Activated CD8-positive, alpha-beta memory T cell treated with anti-CD3 and anti-CD28 coated beads, Interleukin-2, amount 50 U/mL, for 24 hours (primary cell): ENCODE data around the gene TMEM52B.
"Not testable (repeated sequence)": the region's sequence is repeated elsewhere in the genome, so short reads cannot be mapped to it uniquely, and the experiment has no call there.

Source experiments
- DNase-seq: peaks from one replicate; pipeline ENCODE4 v3.0.0-alpha.2; 2020; ENCODE audit errors: extremely low read depth

TMEM52B gene

DNA sequence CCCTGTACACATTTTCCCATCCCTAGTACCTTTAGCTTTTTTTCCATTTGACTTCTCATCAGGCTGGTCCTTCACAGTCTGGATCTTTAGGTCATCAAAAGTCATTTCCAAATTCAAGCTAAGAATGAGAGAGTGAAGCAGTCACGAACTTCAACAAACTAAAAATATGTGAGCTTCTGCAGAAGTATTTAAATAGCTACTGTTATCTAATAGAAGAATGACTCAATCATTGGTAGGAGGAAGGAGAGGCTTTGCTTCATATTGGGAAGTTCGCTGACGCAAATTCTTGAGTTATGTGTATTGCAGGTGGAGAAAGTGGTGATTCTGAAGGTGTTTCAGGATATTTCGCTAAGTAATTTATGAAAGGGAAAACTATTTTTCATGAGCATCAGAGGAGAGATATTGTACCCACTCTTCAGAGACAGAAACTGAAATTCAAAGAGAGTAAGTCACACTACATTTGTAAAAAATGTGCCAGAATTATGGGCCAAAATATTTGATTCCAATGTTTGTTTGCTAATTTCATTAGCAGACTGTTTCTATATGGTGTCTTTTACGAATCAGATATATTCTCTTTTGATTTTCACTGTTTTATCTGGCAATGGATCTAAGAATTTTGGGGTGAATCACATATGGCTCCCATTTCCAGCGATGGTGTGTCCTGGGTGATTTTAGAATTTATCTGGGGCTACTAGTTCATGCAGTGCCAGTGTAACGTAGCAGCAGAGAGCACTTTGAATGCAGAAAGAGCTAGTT is 6.7 kb upstream of the TMEM52B start, which contains the start of gene OLR1:
Gene OLR1 (minus strand): TSS at position 160 of the 756 bp plus-strand sequence. CDS start 55 bp downstream, at position 105.
- DNase-seq = no peak

DNA sequence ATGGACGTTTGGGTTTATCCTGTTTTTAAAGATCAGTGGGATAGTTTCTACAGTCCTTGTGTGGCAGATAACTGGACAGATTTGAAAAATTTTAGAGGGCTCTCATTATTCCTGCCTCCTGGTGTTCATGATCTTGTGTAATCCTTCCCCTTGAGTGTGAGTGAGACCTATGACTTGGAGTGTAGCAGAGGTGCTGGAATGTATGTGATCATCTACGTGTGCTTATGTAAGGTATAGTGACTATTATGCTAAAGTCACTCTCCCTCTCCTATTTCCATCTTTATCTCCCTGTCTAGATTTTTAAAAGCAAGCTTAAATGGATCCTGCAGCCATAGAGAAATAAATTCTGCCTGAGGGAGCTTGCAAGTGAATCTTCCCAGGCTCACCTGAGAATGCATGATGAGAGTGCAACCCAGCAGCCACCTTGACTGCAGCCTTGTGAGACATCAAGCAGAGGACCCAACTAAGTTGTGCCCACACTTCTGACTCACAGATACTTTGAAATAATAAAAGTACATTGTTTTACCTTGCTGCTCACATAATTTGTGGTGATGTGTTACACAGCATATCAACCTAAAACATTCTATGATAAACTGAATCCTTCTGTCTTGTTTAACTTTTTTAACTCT is 3.7 kb upstream of the TMEM52B start:
- no peak for DNase-seq

DNA sequence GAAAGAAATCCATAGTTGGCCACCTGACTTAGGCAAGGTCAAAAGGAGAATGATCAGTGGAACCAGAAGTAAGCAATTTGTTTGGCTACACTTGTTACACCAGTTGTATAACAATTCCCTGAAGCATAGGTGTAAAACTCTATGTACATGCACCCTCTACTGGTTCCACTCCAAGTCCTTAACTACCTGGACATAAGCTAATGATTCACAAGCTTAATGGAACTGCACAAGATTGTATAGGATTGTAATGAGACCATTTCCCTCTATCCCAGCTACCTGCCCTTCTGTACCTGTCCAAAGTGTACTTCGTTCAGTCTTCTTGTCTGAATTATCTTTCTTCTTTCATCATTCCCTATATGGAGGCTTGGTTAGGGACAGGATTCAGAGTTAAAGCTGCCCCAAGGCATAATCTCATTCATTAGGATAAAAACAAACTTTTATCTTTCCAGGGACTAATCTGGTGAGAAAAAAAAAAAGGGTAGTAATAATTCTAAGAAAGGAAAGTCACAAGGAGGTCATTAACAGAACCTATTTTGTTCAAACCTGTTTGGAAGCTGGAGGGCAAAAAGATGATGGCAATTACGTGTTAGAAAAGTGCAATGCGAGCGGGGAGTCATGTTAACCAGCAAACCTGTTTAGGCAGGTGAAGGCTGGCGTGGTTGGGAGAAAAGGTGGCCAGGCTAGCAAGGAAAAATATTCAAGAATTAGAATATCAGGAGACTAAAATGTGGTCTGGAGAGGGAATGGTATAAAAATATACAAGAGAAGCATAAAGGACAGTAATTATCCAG is 2.8 kb upstream of the TMEM52B start:
- no peak for DNase-seq

DNA sequence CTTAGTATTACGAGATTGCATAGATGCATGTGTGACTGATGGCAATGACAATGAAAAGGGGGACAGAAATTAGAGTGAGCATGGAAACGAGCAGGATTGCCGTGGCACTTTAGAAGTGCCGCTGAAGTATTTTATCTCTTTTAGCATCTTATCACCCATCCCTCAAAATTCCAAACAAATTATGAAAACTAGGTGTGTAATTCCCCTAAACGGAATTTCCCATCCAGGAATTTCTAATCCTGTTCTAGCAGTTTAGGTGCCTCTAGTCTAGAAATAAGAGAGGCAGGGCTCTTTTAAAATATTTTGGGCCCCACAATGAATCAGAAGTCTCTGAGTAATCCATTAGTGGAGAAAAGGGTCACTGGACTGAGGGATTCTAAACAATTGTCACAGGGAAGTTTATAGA is 947 bp downstream of the TMEM52B start:
- DNase-seq = no peak

DNA sequence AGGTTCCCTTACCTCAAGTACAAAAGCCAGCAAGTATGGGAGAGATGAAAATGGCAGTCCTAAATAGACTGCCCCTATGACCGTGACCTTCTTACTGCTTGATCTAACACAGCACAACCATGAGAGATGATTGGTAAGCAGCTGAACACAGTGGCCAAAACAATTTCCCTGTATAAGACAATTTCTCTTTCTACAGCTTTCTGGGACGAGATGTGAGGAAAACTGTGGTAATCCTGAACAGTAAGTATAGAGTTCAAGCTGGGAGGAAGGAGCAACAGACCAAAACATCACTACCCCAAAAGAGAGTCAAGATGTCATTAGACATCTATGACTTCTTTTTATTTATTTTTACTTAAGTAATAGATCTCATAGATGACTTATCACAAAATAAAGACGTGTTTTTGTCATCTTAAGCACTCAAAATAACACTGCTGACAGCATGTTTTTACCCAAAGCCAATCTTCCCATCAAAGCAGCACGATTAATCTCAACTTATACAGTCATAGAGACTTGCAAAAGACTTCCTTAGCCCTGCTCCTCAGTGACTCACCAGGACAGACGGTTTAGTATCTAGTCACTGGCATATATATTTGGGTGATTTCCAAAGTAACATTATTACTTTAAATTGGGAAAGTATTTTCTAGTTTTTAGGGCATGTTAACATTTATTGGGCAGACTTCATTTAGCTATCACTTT is 3.7 kb downstream of the TMEM52B start:
- DNase-seq = no peak

DNA sequence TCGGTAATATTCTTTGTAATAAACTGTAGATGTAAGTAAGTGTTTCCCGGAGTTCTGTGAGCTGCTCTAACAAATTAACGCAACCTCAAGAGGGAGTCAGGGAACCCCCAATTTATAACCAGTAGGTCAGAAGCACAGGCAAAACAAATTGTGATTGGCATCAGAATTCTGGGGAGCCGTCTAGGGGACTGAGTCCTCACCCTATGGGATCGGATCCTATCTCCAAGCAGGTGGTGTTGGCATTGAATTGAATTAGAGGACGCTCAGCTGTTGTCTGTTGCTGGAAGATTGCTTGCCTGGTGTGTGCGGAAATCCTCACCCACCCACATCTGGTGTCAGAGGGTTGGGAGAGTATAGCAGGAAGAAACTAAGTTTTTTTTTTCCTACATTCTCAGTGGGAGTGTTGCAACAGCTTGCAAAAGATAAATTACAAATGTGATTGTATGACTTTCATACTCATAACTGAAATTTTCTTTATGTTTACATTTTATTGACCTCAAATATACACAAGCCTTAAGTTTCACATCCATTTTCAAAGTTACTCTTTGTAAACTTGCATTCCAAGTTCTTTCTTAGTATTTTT is 5.5 kb downstream of the TMEM52B start:
- DNase-seq = no peak

DNA sequence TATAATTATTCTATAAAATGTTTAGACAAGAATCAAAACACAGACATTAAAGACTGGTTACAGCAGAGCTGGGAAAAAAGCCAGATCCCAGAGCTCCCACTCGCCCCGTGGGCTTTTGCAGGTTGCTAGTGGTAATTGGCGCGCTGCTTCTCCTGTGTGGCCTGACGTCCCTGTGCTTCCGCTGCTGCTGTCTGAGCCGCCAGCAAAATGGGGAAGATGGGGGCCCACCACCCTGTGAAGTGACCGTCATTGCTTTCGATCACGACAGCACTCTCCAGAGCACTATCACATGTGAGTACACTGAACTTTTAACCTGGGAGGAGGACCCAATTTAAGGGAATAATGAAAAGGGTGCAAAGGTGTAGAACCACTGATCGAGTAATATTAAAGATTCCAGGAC is 7.5 kb downstream of the TMEM52B start:
- DNase-seq = no peak

DNA sequence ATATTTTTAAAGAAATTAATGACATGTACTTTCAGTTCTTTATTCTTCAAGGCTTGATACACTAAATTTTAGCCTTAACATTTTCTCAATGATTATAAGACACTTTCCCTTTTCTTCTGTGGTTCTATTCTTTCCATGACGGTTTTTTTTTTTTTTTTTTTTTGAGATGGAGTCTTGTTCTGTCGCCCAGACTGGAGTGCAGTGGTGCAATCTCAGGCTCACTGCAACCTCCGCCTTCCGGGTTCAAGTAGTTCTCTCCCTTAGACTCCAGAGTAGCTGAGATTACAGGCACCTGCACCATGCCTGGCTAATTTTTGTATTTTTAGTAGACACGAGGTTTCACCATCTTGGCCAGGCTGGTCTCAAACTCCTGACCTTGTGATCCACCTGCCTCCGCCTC is 8.1 kb downstream of the TMEM52B start:
- not testable (repeated sequence) for DNase-seq

DNA sequence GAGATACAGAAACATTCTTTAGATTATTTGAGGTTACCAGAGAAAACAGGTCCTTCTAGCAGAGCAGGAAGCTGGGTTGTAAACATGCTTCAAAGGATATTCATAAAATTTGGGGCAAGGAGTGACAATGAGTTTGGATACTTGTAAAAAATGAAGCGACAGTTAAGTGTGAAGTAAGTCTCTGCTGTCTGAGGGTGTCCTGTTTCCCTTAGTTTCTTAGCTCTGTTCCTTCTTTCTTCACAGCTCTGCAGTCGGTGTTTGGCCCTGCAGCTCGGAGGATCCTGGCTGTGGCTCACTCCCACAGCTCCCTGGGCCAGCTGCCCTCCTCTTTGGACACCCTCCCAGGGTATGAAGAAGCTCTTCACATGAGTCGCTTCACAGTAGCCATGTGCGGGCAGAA is 10.8 kb downstream of the TMEM52B start:
- DNase-seq = no peak

DNA sequence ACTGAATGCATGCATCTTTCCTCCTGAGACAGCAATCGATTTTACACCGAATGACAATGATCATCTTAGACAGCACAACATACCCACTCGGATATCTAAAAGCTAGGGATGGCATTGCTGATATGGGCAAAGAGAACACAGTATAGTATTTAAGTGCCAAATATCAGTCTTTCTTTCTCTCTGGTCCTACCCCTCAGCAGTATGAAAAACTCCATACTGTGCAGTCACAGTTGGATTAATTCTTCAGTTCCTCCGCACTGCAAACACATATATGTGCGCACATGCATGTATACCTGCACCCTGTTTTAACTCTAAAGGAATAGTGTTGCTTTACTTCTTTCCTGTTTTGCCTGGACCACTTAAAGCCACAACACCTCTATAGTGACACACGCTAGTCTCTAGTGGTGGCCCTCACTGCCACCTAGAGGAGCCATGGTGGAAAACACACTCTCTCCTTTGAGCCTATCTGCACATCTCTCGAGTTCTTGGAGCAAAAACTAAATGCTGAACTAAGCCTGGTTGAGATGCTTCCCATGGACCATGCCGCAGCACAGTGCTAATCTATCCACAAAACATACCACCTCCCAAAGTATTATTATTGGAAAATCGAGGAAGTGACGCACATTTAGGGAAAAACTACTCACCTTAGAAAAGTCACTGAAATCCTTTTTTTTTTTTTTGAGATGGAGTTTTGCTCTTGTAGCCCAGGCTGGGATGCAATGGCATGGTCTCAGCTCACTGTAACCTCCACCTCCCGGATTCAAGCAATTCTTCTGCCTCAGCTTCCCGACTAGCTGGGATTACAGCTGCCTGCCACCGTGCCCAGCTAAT is 11.9 kb downstream of the TMEM52B start:
- DNase-seq = no peak

DNA sequence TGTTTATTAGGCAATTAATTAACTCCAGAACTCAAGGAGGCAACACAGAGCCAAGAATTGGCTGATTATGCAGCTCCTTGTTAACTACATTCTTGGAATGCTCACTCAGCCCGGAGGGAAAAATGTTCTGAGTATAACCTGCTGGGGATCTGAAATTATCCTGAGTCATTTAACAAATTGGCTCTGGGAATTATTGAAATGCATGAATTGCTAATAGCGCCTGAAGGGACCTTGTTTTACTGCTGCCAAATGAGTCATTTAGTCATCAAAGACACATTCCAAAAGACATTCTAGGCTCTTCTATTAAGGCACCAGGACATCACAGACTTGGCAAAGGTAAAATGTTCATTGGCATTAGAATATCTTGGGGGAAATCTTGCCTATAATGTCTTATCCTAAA is 13.0 kb downstream of the TMEM52B start:
- DNase-seq = no peak

DNA sequence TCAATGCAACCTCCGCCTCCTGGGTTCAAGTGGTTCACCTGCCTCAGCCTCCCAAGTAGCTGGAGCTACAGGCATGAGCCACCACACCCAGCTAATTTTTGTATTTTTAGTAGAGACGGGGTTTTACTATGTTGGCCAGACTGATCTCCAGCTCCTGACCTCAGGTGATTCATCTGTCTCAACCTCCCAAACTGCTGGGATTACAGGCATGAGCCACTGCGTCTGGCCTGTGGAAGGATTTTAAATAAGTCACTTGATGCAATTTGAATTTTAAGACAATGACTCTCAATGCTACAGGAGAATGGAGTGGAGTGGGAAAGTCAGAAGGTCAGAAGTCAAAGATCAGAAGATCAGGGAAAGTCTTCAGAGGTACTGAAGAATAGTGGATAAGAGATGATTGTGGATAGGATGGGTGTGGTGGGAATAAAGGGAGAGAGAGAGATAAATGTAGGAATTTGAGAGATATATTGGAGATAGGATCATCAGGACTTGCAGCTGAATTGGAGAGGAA is 15.4 kb downstream of the TMEM52B start:
- DNase-seq = no peak

DNA sequence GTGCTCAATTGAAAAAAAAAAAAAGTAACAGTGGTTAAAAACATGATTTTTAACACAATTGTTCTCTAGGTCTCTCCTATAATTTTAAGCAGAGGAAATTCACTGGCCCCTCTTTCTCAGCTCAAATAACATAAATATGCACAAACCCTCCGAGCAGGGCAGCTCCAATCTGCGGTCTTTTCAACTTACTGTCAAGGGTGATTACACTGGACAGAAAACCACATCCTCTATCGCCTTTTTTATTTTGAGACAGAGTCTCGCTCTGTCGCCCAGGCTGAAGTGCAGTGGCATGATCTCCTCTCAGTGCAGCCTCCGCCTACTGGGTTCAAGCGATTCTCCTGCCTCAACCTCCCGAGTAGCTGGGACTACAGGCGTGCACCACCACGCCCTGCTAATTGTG is 17.4 kb downstream of the TMEM52B start:
- no peak for DNase-seq

DNA sequence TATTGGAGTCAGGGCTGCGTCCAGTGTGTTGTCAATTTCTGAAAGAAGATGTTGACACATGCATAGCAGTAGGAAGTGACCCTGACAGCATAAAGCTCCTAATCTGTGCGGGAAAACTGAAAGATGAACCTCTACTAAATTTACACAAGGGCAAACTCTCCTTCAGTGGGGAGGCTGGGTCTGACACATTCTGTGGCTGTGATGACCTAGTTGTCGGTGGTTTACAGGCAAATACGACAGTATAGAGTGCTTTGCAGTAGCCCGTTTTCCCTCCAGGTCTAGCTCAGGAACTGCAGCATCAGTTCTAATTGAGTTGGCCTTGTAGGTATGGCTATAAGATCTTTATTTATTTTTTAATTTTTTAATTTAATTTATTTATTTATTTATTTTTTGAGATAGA is 19.0 kb downstream of the TMEM52B start:
- DNase-seq = no peak

DNA sequence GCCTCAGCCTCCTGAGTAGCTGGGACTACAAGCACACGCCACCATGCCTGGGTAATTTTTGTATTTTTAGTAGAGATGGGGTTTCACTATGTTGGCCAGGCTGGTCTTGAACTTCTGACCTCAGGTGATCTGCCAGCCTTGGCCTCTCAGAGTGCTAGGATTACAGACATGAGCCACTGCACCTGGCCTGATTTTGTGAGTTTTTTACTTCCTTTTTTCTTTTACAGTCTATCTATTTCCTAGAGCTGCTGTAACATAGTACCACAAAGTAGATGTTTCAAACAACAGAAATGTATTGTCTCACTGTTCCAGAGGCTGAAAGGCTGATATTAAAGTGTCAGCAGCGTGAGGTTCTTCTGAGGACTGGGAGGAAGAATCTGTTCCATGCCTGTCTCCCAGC is 25.7 kb downstream of the TMEM52B start:
- not testable (repeated sequence) for DNase-seq

DNA sequence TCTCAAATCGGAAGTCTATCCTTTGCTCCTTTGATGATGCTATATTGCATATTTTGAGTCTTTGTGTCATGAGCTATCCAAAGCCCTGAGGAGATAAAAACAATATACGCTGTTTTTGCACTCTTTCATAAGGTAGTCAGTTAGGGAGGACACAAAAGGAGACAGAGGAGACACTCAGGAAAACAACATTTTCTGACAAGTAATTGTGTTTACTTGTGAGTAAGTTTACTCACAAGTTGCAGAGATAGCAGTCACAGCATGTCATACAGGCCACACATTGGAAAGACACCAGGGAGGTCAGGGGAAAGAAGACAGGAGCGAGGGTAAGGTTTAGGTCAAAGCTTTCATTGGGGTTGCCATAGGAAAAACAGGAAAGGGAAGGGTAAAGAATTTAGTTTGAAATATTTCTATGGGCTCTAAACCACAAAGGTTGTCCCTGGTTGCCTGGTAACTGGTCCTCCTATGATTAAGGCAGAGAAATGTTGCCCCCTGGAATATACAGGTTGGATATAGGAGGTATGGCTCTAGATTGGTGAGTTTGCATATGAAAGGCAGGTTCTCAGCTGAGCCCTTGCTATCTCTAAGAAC is 26.5 kb downstream of the TMEM52B start:
- DNase-seq = no peak

DNA sequence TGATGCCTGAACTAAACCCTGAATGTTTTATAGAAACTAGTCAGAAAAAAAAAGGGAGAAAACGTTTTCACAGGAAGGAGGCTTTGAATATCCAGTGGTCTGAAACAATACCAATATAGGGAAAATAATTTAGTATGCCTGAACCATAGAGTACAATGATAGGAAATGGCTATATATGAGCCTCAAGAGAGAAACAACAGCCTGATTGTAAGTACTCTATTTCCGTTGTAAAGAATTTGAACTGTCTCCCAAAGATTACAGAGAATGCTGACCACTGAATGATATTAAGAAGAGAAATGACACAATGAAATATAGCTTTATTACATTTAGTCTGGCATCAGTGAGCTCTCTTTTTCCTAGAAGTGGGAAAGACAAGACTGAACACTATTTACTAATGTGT is 28.3 kb downstream of the TMEM52B start:
- no peak for DNase-seq

DNA sequence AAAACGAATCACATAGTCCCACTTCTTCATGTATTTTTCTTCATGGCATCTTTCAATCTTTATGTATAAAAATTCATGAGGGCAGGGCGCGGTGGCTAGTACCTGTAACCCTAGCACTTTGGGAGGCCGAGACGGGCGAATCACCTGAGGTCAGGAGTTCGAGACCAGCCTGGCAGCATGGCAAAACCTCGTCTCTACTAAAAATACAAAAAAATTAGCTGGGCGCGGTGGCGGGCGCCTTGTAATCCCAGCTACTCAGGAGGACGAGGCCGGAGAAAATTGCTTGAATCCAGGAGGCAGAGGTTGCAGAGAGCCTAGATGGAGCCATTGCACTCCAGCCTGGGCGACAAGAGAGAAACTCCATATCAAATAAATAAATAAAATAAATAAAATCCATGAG is 31.4 kb downstream of the TMEM52B start:
- DNase-seq = no peak

DNA sequence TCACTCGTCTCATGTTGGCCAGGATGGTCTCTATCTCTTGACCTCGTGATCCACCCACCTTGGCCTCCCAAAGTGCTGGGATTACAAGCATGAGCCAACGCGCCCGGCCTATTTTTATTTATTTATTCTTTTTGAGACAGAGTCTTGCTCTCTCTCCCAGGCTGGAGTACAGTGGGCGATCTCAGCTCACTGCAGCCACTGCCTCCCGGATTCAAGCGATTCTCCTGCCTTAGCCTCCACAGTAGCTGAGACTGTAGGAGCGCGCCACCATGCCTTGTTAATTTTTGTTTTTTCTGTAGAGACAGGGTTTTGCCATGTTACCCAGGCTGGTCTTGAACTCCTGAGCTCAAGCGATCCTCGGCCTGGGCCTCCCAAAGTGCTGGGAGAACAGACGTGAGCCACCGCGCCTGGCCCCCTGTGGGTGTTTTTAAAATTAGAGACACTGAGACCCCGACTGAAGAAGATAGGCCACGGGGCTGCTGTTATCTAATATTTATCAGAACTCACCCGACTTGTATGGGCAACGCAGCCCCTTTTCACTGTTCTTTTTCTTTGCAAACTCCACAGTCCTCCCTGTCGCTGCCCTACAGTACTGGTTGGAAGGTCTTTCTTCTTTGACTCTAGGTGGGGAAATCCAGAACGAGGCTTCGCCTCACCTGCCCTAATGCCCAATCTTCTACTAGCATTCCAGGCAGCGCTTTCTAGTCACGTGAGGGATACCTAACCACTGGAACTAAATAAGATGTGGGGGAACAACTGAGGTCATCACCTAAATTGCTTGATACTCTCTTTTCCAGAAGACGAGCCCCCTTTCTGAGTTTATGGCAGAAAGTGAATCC is 32.5 kb downstream of the TMEM52B start:
- DNase-seq = no peak
